Measurements from ENCODE around the gene WNT2B.

WNT2B gene

GRCh38 chr1:112508278-112509004 lies at the start of gene WNT2B:
TSS of gene WNT2B (plus strand) at chr1:112508965. CDS start at chr1:112509263, 298 bp downstream.
- ChIA-PET POLR2A (interaction anchor here (0.7 to 1.1 kb wide), 3 partner anchors 11 to 112 kb away, joined by 3 to 4 read pairs (median 4); partner anchors contain the start of gene CTTNBP2NL), CTCF (interaction anchor here (0.6 to 1.8 kb wide), 3 partner anchors 14 to 97 kb away, joined by 3 to 4 read pairs (median 3); no protein-coding TSS in a partner anchor)
- H3K4me3 ChIP-seq (ENCODE audit: low read depth, low read length) = peak within 1 kb of the TSS; percentile 52
- H3K27ac ChIP-seq (ENCODE audit: extremely low read depth, low read depth, low read length) = no peak within 1 kb of the TSS; the same call in 1 of the 2 replicates
- no peaks in the 10 kb centered on the region for H3K4me1 ChIP-seq (ENCODE audit: control insufficient read depth, insufficient read depth, low read length)
- no peaks in the 10 kb centered on the region for H3K36me3 ChIP-seq (ENCODE audit: control insufficient read depth in 2 of 2, insufficient read depth in 1 of 2, low read length in 2 of 2)
- H3K9me3 ChIP-seq (ENCODE audit: control insufficient read depth, insufficient read depth, low read depth, low read length) = no peaks in the 10 kb centered on the region
- TF ChIP-seq ZNF677 (tag by site-specific recombination; IDR thresholded peaks at IDR 0.05) (no peak), ZNF600 (tag by site-specific recombination; IDR thresholded peaks at IDR 0.05) (peak; percentile 56; the same call in 1 of the 2 replicates), ZSCAN23 (tag by site-specific recombination; IDR thresholded peaks at IDR 0.05) (no peak), ZNF16 (tag by site-specific recombination; IDR thresholded peaks at IDR 0.05; ENCODE audit: low read depth) (no peak), ZNF626 (tag by site-specific recombination; IDR thresholded peaks at IDR 0.05) (no peak), ZNF391 (tag by site-specific recombination; IDR thresholded peaks at IDR 0.05; ENCODE audit: borderline replicate concordance, low read depth) (no peak; the same call in 1 of the 2 replicates), ELK4 (IDR thresholded peaks at IDR 0.05; ENCODE audit: borderline replicate concordance, low read depth, low read length) (no peak), ZNF658 (tag by site-specific recombination; IDR thresholded peaks at IDR 0.05) (no peak), ZNF791 (tag by site-specific recombination; IDR thresholded peaks at IDR 0.05) (no peak), ZNF335 (tag by site-specific recombination; conservative IDR thresholded peaks at IDR 0.05) (peak; percentile 98), HOXA7 (CRISPR knock-in tag; IDR thresholded peaks at IDR 0.05; ENCODE audit: borderline replicate concordance) (no peak), ZFP69B (tag by site-specific recombination; IDR thresholded peaks at IDR 0.05) (peak; percentile 84), KLF17 (tag by site-specific recombination; IDR thresholded peaks at IDR 0.05) (peak; percentile 48; the same call in 1 of the 2 replicates), GLI2 (tag by site-specific recombination; IDR thresholded peaks at IDR 0.05; ENCODE audit: borderline replicate concordance, low read depth) (no peak), ZNF501 (tag by site-specific recombination; IDR thresholded peaks at IDR 0.05) (peak; percentile 23; the same call in 1 of the 2 replicates), ZNF792 (tag by site-specific recombination; IDR thresholded peaks at IDR 0.05) (0 out of 2 replicates have a peak, but pooled peaks have one; percentile 35), ZSCAN30 (tag by site-specific recombination; IDR thresholded peaks at IDR 0.05) (peak; percentile 95), ZBTB48 (tag by site-specific recombination; IDR thresholded peaks at IDR 0.05) (peak; percentile 94), ZNF654 (tag by site-specific recombination; IDR thresholded peaks at IDR 0.05; ENCODE audit: low read depth) (no peak), OVOL3 (tag by site-specific recombination; IDR thresholded peaks at IDR 0.05) (no peak), ZNF624 (tag by site-specific recombination; IDR thresholded peaks at IDR 0.05) (no peak), ZSCAN16 (tag by site-specific recombination; IDR thresholded peaks at IDR 0.05) (no peak), ZNF701 (tag by site-specific recombination; IDR thresholded peaks at IDR 0.05) (no peak), ZNF785 (tag by site-specific recombination; IDR thresholded peaks at IDR 0.05) (no peak)
- TF ChIP-seq, protein P1, sequence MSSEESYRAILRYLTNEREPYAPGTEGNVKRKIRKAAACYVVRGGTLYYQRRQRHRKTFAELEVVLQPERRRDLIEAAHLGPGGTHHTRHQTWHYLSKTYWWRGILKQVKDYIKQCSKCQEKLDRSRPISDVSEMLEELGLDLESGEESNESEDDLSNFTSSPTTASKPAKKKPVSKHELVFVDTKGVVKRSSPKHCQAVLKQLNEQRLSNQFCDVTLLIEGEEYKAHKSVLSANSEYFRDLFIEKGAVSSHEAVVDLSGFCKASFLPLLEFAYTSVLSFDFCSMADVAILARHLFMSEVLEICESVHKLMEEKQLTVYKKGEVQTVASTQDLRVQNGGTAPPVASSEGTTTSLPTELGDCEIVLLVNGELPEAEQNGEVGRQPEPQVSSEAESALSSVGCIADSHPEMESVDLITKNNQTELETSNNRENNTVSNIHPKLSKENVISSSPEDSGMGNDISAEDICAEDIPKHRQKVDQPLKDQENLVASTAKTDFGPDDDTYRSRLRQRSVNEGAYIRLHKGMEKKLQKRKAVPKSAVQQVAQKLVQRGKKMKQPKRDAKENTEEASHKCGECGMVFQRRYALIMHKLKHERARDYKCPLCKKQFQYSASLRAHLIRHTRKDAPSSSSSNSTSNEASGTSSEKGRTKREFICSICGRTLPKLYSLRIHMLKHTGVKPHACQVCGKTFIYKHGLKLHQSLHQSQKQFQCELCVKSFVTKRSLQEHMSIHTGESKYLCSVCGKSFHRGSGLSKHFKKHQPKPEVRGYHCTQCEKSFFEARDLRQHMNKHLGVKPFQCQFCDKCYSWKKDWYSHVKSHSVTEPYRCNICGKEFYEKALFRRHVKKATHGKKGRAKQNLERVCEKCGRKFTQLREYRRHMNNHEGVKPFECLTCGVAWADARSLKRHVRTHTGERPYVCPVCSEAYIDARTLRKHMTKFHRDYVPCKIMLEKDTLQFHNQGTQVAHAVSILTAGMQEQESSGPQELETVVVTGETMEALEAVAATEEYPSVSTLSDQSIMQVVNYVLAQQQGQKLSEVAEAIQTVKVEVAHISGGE (tag by site-specific recombination; conservative IDR thresholded peaks at IDR 0.05; ENCODE audit: low read depth) = peak; percentile 43; the same call in 1 of the 2 replicates
- TF ChIP-seq, protein P2, sequence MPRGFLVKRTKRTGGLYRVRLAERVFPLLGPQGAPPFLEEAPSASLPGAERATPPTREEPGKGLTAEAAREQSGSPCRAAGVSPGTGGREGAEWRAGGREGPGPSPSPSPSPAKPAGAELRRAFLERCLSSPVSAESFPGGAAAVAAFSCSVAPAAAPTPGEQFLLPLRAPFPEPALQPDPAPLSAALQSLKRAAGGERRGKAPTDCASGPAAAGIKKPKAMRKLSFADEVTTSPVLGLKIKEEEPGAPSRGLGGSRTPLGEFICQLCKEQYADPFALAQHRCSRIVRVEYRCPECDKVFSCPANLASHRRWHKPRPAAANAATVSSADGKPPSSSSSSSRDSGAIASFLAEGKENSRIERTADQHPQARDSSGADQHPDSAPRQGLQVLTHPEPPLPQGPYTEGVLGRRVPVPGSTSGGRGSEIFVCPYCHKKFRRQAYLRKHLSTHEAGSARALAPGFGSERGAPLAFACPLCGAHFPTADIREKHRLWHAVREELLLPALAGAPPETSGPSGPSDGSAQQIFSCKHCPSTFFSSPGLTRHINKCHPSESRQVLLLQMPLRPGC (tag by site-specific recombination; IDR thresholded peaks at IDR 0.05) = no peak
- TF ChIP-seq, protein P3, sequence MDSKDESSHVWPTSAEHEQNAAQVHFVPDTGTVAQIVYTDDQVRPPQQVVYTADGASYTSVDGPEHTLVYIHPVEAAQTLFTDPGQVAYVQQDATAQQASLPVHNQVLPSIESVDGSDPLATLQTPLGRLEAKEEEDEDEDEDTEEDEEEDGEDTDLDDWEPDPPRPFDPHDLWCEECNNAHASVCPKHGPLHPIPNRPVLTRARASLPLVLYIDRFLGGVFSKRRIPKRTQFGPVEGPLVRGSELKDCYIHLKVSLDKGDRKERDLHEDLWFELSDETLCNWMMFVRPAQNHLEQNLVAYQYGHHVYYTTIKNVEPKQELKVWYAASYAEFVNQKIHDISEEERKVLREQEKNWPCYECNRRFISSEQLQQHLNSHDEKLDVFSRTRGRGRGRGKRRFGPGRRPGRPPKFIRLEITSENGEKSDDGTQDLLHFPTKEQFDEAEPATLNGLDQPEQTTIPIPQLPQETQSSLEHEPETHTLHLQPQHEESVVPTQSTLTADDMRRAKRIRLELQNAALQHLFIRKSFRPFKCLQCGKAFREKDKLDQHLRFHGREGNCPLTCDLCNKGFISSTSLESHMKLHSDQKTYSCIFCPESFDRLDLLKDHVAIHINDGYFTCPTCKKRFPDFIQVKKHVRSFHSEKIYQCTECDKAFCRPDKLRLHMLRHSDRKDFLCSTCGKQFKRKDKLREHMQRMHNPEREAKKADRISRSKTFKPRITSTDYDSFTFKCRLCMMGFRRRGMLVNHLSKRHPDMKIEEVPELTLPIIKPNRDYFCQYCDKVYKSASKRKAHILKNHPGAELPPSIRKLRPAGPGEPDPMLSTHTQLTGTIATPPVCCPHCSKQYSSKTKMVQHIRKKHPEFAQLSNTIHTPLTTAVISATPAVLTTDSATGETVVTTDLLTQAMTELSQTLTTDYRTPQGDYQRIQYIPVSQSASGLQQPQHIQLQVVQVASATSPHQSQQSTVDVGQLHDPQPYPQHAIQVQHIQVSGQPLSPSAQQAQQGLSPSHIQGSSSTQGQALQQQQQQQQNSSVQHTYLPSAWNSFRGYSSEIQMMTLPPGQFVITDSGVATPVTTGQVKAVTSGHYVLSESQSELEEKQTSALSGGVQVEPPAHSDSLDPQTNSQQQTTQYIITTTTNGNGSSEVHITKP (tag by site-specific recombination; IDR thresholded peaks at IDR 0.05) = no peak
